IMR-90 (cell line): ENCODE measurements around the gene TRPV4. TPM values are rescaled to one million over a fixed set of nuclear protein-coding genes. Genes with fewer than 3 reads are reported as not detected.

Source experiments
- ATAC-seq: fragments of 200-7000 bp; cut with Tn5 transposase; 2 replicates; pipeline ENCODE4 v1.9.1; 2020; ENCODE audit warnings: low read depth, mild to moderate bottlenecking, moderate library complexity
- BruUV-seq: library from RNA; stranded (reverse); fragments of 400-500 nt; replicated peaks from 2 replicates; lab custom pipeline; 2021; lab: Mats Ljungman, UMichigan
- CTCF ChIA-PET: fragments of 300-600 bp; formaldehyde crosslinking; extraction: SDS; loops from one replicate; lab custom pipeline; 2021; ENCODE audit warnings: antibody characterized with exemption; lab: Yijun Ruan, JAX
- POLR2A ChIA-PET: fragments of 300-600 bp; sonication (Branson Sonifier 250); formaldehyde crosslinking; loops from one replicate; lab custom pipeline; 2022; ENCODE audit warnings: antibody characterized with exemption; ENCODE audit not compliant: unreplicated experiment; lab: Charles Lee
- DNase-seq: peaks from one replicate; pipeline ENCODE4 v3.0.0; 2013
- H2AFZ ChIP-seq: replicated peaks from 2 replicates; pipeline ENCODE3; 2013; ENCODE audit warnings: low read length, mild to moderate bottlenecking; ENCODE audit not compliant: poor library complexity
- H2AK5ac ChIP-seq: 2 replicates; pipeline ENCODE4 v1.6.1; 2013; ENCODE audit warnings: low read depth, low read length, inconsistent platforms
- H2AK9ac ChIP-seq: replicated peaks from 2 replicates; pipeline ENCODE3; 2013; ENCODE audit warnings: mild to moderate bottlenecking, low read depth, low read length, moderate library complexity; ENCODE audit not compliant: poor library complexity
- H2BK120ac ChIP-seq: 2 replicates; pipeline ENCODE4 v1.6.1; 2013; ENCODE audit warnings: low read depth, low read length, inconsistent platforms
- H2BK15ac ChIP-seq: 3 replicates; pipeline ENCODE4 v1.6.1; 2013; ENCODE audit warnings: low read depth, low read length, inconsistent platforms
- H2BK20ac ChIP-seq: 2 replicates; pipeline ENCODE4 v1.6.1; 2013; ENCODE audit warnings: low read depth, mild to moderate bottlenecking, inconsistent platforms, low read length, moderate library complexity
- H2BK5ac ChIP-seq: 2 replicates; pipeline ENCODE4 v1.6.1; 2013; ENCODE audit warnings: mild to moderate bottlenecking, low read depth, low read length, inconsistent platforms; ENCODE audit not compliant: poor library complexity, severe bottlenecking
- H3K14ac ChIP-seq: replicated peaks from 2 replicates; pipeline ENCODE4 v1.6.1; 2013; ENCODE audit warnings: low read depth, low read length, inconsistent platforms
- H3K18ac ChIP-seq: 2 replicates; pipeline ENCODE4 v1.6.1; 2013; ENCODE audit warnings: low read depth, low read length, control low read depth
- H3K23ac ChIP-seq: 2 replicates; pipeline ENCODE4 v1.6.1; 2013; ENCODE audit warnings: low read depth, low read length, inconsistent platforms
- H3K27ac ChIP-seq: 2 replicates; pipeline ENCODE4 v1.5.1; 2013; ENCODE audit warnings: mild to moderate bottlenecking, control low read depth, low read length; ENCODE audit not compliant: insufficient read depth
- H3K27me3 ChIP-seq: 2 replicates; pipeline ENCODE4 v1.6.1; 2013; ENCODE audit warnings: low read length; ENCODE audit not compliant: control insufficient read depth, insufficient read depth
- H3K36me3 ChIP-seq: 2 replicates; pipeline ENCODE4 v1.6.1; 2013; ENCODE audit warnings: low read length, mixed read lengths; ENCODE audit not compliant: control insufficient read depth, insufficient read depth
- H3K4ac ChIP-seq: 2 replicates; pipeline ENCODE4 v1.6.1; 2013; ENCODE audit warnings: low read depth, low read length, inconsistent platforms
- H3K4me1 ChIP-seq: 2 replicates; pipeline ENCODE4 v1.6.1; 2013; ENCODE audit warnings: low read length, mixed read lengths; ENCODE audit not compliant: control insufficient read depth, insufficient read depth
- H3K4me2 ChIP-seq: 2 replicates; pipeline ENCODE4 v1.6.1; 2013; ENCODE audit warnings: low read depth, mild to moderate bottlenecking, control low read depth, low read length, moderate library complexity
- H3K4me3 ChIP-seq: 2 replicates; pipeline ENCODE4 v1.5.1; 2013; ENCODE audit warnings: low read depth, mild to moderate bottlenecking, control low read depth, low read length, moderate library complexity; ENCODE audit not compliant: insufficient read depth
- H3K56ac ChIP-seq: 2 replicates; pipeline ENCODE4 v1.6.1; 2013; ENCODE audit warnings: low read length, inconsistent platforms; ENCODE audit not compliant: insufficient read depth; ENCODE audit errors: extremely low read depth
- H3K79me1 ChIP-seq, 2 experiments: 2 replicates each; pipeline ENCODE4 v1.6.1; 2013; ENCODE audit warnings: low read length in 2 of 2, inconsistent platforms in 1 of 2, low read depth in 1 of 2
- H3K9ac ChIP-seq: 2 replicates; pipeline ENCODE4 v1.6.1; 2013; ENCODE audit warnings: low read depth, low read length, control low read depth
- H3K9me1 ChIP-seq: 2 replicates; pipeline ENCODE4 v1.6.1; 2013; ENCODE audit warnings: low read length, inconsistent platforms; ENCODE audit not compliant: insufficient read depth
- H3K9me3 ChIP-seq: 2 replicates; pipeline ENCODE4 v1.6.1; 2013; ENCODE audit warnings: low read length; ENCODE audit not compliant: control insufficient read depth, insufficient read depth
- H4K20me1 ChIP-seq: 2 replicates; pipeline ENCODE4 v1.6.1; 2013; ENCODE audit warnings: low read length, inconsistent platforms; ENCODE audit not compliant: insufficient read depth
- H4K5ac ChIP-seq: 2 replicates; pipeline ENCODE4 v1.6.1; 2013; ENCODE audit warnings: mild to moderate bottlenecking, low read depth, low read length, control low read depth
- H4K8ac ChIP-seq, 2 experiments: 2 replicates each; pipeline ENCODE4 v1.6.1; 2013; ENCODE audit warnings: low read depth in 2 of 2, low read length in 2 of 2, control low read depth in 1 of 2, inconsistent platforms in 1 of 2
- H4K91ac ChIP-seq: 2 replicates; pipeline ENCODE4 v1.6.1; 2013; ENCODE audit warnings: low read depth, low read length, inconsistent platforms; ENCODE audit not compliant: insufficient read depth
- MAZ ChIP-seq: IDR thresholded peaks from 2 replicates; pipeline ENCODE4 v1.6.1; 2012; ENCODE audit warnings: low read depth, mild to moderate bottlenecking, low read length, improper control_type of control experiment, moderate library complexity, borderline replicate concordance
- RAD21 ChIP-seq: IDR thresholded peaks from 2 replicates; pipeline ENCODE4 v1.6.1; 2012; ENCODE audit warnings: low read length, improper control_type of control experiment
- SMC3 ChIP-seq: fragments of 150-350 bp; IDR thresholded peaks from 2 replicates; pipeline ENCODE4 v1.6.1; 2016; ENCODE audit warnings: low read depth, mild to moderate bottlenecking, antibody characterized with exemption, low read length, moderate library complexity
- WGBS, 2 experiments: methylation state at CpG; one replicate each; pipeline versions ENCODE4 v1.1.5 to v1.1.7; 2013; ENCODE audit warnings: missing lambda C conversion rate in 2 of 2; ENCODE audit not compliant: insufficient read length in 1 of 2; ENCODE audit errors: extremely low coverage in 2 of 2; 5-methylcytosine and 5-hydroxymethylcytosine counted together
- dilution Hi-C: fragments of 300-500 bp; cut with HindIII; formaldehyde crosslinking; loops from one replicate; pipeline ENCODE4 v1.14.3; 2018; ENCODE audit warnings: low sequenced_read_pairs; ENCODE audit not compliant: unreplicated experiment
- in situ Hi-C: fragments of 300-500 bp; cut with MboI; formaldehyde crosslinking; loops from 3 replicates; pipeline ENCODE4 v1.14.3; 2019; ENCODE audit warnings: low sequenced_read_pairs, inconsistent platforms, mixed read lengths
- intact Hi-C: fragments of 100-400 bp; cut with micrococcal nuclease; formaldehyde crosslinking; loops from 2 replicates; pipeline ENCODE4 v1.10.0; 2022
- polyA plus RNA-seq, 3 experiments: library from polyadenylated mRNA; depleted of rRNA; stranded (reverse); fragments of >200 nt; gene quantifications; 2 replicates each; pipeline ENCODE4 v1.2.3, GENCODE V29; 2012; ENCODE audit warnings: low replicate concordance in 1 of 3
- total RNA-seq: library from RNA; depleted of rRNA; stranded (reverse); fragments of >200 nt; gene quantifications from 2 replicates; pipeline ENCODE4 v1.2.3, GENCODE V29; 2012
- TF ChIP-seq, protein P1 (sequence below): conservative IDR thresholded peaks from 2 replicates; pipeline ENCODE4 v1.5.1; 2012; ENCODE audit warnings: mild to moderate bottlenecking, low read depth, low read length, improper control_type of control experiment
- TF ChIP-seq, protein P2 (sequence below): fragments of 150-350 bp; IDR thresholded peaks from 2 replicates; pipeline ENCODE4 v1.6.1; 2016; ENCODE audit warnings: low read depth, mild to moderate bottlenecking, low read length, moderate library complexity, borderline replicate concordance

Gene TRPV4
- total and polyA plus RNA-seq, 2 of the 4 experiments (the other 2 are of a cell fraction), result 1.1 to 6.1 TPM

DNA sequence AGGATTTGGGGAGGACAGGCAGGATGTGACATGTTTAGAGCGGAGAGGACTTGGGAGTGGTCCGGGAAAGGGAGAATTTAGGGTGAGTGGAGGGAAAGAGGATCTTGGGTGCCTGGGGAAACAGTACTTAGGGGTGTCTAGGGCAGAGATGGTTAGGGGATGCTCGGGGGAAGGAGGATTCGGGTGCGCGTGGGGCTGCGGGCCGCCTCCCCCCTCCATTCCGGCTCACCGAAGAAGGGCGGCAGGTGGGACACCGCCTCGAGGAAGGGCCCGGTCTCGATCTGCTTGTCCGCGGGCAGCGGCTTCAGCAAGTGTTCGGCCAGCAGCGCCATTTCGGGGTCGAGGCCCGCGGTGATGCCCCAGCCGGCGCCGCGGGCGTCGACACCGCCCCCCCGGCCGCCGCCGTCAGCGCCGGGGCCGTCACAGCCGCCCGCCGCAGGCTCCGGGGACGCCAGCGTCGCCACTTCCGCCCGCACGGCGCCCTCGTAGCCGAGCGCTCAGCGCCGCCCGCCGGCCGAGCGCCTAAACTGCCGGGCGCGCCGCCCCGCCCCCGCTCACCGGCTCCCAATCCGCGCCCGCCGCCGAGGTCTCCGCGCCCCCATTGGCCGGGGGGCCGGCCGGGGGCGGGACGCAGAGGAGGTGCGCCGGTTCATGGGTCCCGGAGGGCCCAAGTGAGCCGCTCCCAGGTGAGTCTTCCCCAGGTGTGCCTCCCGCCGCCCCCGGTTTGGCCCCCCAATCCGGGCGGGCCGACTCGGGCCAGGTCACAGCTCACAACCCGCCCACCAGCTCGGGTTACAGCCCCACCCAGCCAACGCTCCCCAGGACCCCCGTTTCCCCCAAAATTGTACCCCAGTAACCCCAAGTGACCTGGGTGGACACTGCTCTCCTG lies 47.1 kb upstream of the TRPV4 start, which contains the start of gene GLTP:
TSS of gene GLTP (minus strand) at position 499 of the 889 bp plus-strand sequence. CDS start at position 332, 167 bp downstream.
- Histone ChIP-seq H3K27ac (peak within 1 kb of the TSS; percentile 71), H2BK20ac (0 out of 2 replicates have a peak within 1 kb of the TSS, but pooled peaks have one; percentile 10), H3K27me3 (no peaks in the 10 kb centered on the region), H3K18ac (peak within 1 kb of the TSS; percentile 9), H3K9me3 (no peaks in the 10 kb centered on the region), H4K8ac (peak within 1 kb of the TSS; percentile 87 to 97), H4K20me1 (peaks cover 24% of the 10 kb centered on the region; the same call in 1 of the 2 replicates), H3K4me1 (peaks cover 10% of the 10 kb centered on the region), H2AK9ac (peak within 1 kb of the TSS; percentile 97), H2BK120ac (peak within 1 kb of the TSS; percentile 44), H2BK5ac (peak within 1 kb of the TSS; percentile 63), H3K4me3 (peak within 1 kb of the TSS; percentile 76), H3K56ac (peak within 1 kb of the TSS; percentile 59), H3K14ac (peak within 1 kb of the TSS; percentile 78), H3K9ac (peak within 1 kb of the TSS; percentile 93), H2BK15ac (peak within 1 kb of the TSS; percentile 87; the same call in 2 of the 3 replicates), H3K4me2 (peak within 1 kb of the TSS; percentile 97), H2AK5ac (peak within 1 kb of the TSS; percentile 92), H4K91ac (peak within 1 kb of the TSS; percentile 46), H3K9me1 (peaks cover 17% of the 10 kb centered on the region), H4K5ac (peak within 1 kb of the TSS; percentile 60), H3K79me1 (peaks cover 29 to 50% of the 10 kb centered on the region in 2 experiments), H3K36me3 (no peaks in the 10 kb centered on the region), H3K4ac (peak within 1 kb of the TSS; percentile 80), H3K23ac (peak within 1 kb of the TSS; percentile 72), H2AFZ (peak within 1 kb of the TSS; percentile 97)
- DNase-seq (peak; percentile 63), ATAC-seq (peak; percentile 99)
- dilution Hi-C loops (no loop called here), intact Hi-C loops (loop anchor here (1.0 kb wide), 2 partner anchors 27 to 75 kb away; no protein-coding TSS in a partner anchor), in situ Hi-C loops (no loop called here)
- ChIA-PET CTCF (interaction anchor here (0.6 kb wide), 1 partner anchor 28 kb away, joined by 3 read pairs; no protein-coding TSS in a partner anchor), POLR2A (no interaction called here)
- TF ChIP-seq, protein P1, sequence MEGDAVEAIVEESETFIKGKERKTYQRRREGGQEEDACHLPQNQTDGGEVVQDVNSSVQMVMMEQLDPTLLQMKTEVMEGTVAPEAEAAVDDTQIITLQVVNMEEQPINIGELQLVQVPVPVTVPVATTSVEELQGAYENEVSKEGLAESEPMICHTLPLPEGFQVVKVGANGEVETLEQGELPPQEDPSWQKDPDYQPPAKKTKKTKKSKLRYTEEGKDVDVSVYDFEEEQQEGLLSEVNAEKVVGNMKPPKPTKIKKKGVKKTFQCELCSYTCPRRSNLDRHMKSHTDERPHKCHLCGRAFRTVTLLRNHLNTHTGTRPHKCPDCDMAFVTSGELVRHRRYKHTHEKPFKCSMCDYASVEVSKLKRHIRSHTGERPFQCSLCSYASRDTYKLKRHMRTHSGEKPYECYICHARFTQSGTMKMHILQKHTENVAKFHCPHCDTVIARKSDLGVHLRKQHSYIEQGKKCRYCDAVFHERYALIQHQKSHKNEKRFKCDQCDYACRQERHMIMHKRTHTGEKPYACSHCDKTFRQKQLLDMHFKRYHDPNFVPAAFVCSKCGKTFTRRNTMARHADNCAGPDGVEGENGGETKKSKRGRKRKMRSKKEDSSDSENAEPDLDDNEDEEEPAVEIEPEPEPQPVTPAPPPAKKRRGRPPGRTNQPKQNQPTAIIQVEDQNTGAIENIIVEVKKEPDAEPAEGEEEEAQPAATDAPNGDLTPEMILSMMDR, result peak; percentile 89
- peak; percentile 60 for TF ChIP-seq SMC3
- TF ChIP-seq, protein P2, sequence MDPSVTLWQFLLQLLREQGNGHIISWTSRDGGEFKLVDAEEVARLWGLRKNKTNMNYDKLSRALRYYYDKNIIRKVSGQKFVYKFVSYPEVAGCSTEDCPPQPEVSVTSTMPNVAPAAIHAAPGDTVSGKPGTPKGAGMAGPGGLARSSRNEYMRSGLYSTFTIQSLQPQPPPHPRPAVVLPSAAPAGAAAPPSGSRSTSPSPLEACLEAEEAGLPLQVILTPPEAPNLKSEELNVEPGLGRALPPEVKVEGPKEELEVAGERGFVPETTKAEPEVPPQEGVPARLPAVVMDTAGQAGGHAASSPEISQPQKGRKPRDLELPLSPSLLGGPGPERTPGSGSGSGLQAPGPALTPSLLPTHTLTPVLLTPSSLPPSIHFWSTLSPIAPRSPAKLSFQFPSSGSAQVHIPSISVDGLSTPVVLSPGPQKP, result no peak
- peak; percentile 80 for TF ChIP-seq RAD21
- TF ChIP-seq MAZ, result peak; percentile 29; the same call in 1 of the 2 replicates
- BruUV-seq, result no TSS peak
- WGBS, 2 experiments, result 1% methylated on average over 28 of the region's 92 CpGs; no CpG with 5 or more reads in 1 of the 2 experiments
